H7 (cell line): ENCODE results near the gene PUS7. TPM values are rescaled to one million over a fixed set of nuclear protein-coding genes. Genes with fewer than 3 reads are reported as not detected.
"Not testable (repeated sequence)": the region's sequence is repeated elsewhere in the genome, so short reads cannot be mapped to it uniquely, and the experiment has no call there.

Experiments used
- DNase-seq: peaks from one replicate; pipeline ENCODE4 v3.0.0; 2012
- H3K27me3 ChIP-seq: 2 replicates; pipeline ENCODE4 v1.6.0; 2011; ENCODE audit warnings: mild to moderate bottlenecking, low read length; ENCODE audit not compliant: control insufficient read depth, insufficient read depth
- H3K36me3 ChIP-seq: replicated peaks from 2 replicates; pipeline ENCODE4 v1.5.1; 2011; ENCODE audit warnings: low read length; ENCODE audit not compliant: control insufficient read depth, insufficient read depth
- H3K4me3 ChIP-seq: 2 replicates; pipeline ENCODE4 v1.5.1; 2011; ENCODE audit warnings: low read depth, mild to moderate bottlenecking, control low read depth, low read length, moderate library complexity; ENCODE audit not compliant: insufficient read depth
- total RNA-seq: library from RNA; depleted of rRNA; stranded (reverse); fragments of >200 nt; shearing (Covaris generic); gene quantifications from 2 replicates; pipeline ENCODE4 v1.2.3, GENCODE V29; 2014; rRNA removed

PUS7 gene
- 46.5 and 59.1 TPM in 2 replicates for total RNA-seq

GRCh38 chr7:105521717-105522463 lies at the start of gene PUS7:
Gene PUS7, minus strand, starts transcription at chr7:105522271. Its CDS starts 13,759 bp downstream, at chr7:105508512.
- Histone ChIP-seq H3K4me3 (peak within 1 kb of the TSS; percentile 87), H3K36me3 (peaks cover 1% of the 10 kb centered on the region; the same call in 1 of the 2 replicates), H3K27me3 (no peaks in the 10 kb centered on the region)
- peak; percentile 98 for DNase-seq

GRCh38 chr7:105567821-105568220 lies 45.8 kb upstream of the PUS7 start:
- H3K27me3 ChIP-seq = no peaks in the 10 kb centered on the region
- H3K36me3 ChIP-seq = peaks cover 5% of the 10 kb centered on the region
- no peak for DNase-seq
- no peak overlapping the region for H3K4me3 ChIP-seq

- peaks cover 5% of the 10 kb centered on the region for H3K36me3 ChIP-seq
- no peaks in the 10 kb centered on the region for H3K27me3 ChIP-seq
- DNase-seq = no peak
- H3K4me3 ChIP-seq = no peak overlapping the region
These were observed 45.0 kb upstream of the PUS7 start for GRCh38 chr7:105567024-105567423.

GRCh38 chr7:105565190-105565589 lies 43.1 kb upstream of the PUS7 start:
- Histone ChIP-seq H3K27me3 (no peaks in the 10 kb centered on the region), H3K4me3 (no peak overlapping the region), H3K36me3 (peaks cover 5% of the 10 kb centered on the region)
- DNase-seq = no peak

GRCh38 chr7:105559926-105560325 lies 37.9 kb upstream of the PUS7 start:
- Histone ChIP-seq H3K27me3 (no peaks in the 10 kb centered on the region), H3K36me3 (peaks cover under 1% of the 10 kb centered on the region)
- no peak for DNase-seq

GRCh38 chr7:105538339-105538738 lies 16.3 kb upstream of the PUS7 start:
- no peak for DNase-seq
- Histone ChIP-seq H3K36me3 (peaks cover 12% of the 10 kb centered on the region), H3K27me3 (no peaks in the 10 kb centered on the region), H3K4me3 (no peak overlapping the region)

More at GRCh38 chr7:105559926-105560325, 37.9 kb upstream of the PUS7 start:
- H3K4me3 ChIP-seq = no peak overlapping the region

GRCh38 chr7:105532709-105533460 lies 10.8 kb upstream of the PUS7 start:
- Histone ChIP-seq H3K36me3 (peaks cover 3% of the 10 kb centered on the region; the same call in 1 of the 2 replicates), H3K4me3 (peak overlapping the region; percentile 92), H3K27me3 (no peaks in the 10 kb centered on the region)
- peak; percentile 18 for DNase-seq

GRCh38 chr7:105531792-105532671 lies 10.0 kb upstream of the PUS7 start, which contains the start of gene RINT1:
Gene RINT1, plus strand, starts transcription at chr7:105532201. Its CDS starts 115 bp downstream, at chr7:105532316.
- peaks cover 3% of the 10 kb centered on the region; the same call in 1 of the 2 replicates for H3K36me3 ChIP-seq
- peak within 1 kb of the TSS; percentile 92 for H3K4me3 ChIP-seq
- peak; percentile 93 for DNase-seq
- no peaks in the 10 kb centered on the region for H3K27me3 ChIP-seq

GRCh38 chr7:105530546-105530945 lies 8.5 kb upstream of the PUS7 start:
- Histone ChIP-seq H3K4me3 (no peak overlapping the region), H3K27me3 (no peaks in the 10 kb centered on the region), H3K36me3 (0 out of 2 replicates have a peak, but pooled peaks cover 1% of the 10 kb centered on the region)
- no peak for DNase-seq

GRCh38 chr7:105530126-105530525 lies 8.1 kb upstream of the PUS7 start:
- H3K4me3 ChIP-seq = no peak overlapping the region
- DNase-seq = no peak
- no peaks in the 10 kb centered on the region for H3K27me3 ChIP-seq
- H3K36me3 ChIP-seq = no peaks in the 10 kb centered on the region

- not testable (repeated sequence) for H3K27me3 ChIP-seq, H3K36me3 ChIP-seq, H3K4me3 ChIP-seq, DNase-seq
These were observed 5.7 kb upstream of the PUS7 start for GRCh38 chr7:105527737-105528136.

- Histone ChIP-seq H3K36me3 (no peaks in the 10 kb centered on the region), H3K4me3 (no peak overlapping the region), H3K27me3 (no peaks in the 10 kb centered on the region)
- no peak for DNase-seq
These were observed 2.8 kb upstream of the PUS7 start for GRCh38 chr7:105524840-105525239.

- not testable (repeated sequence) for H3K27me3 ChIP-seq, DNase-seq, H3K36me3 ChIP-seq, H3K4me3 ChIP-seq
These were observed 2.4 kb upstream of the PUS7 start for GRCh38 chr7:105524423-105524822.

- DNase-seq = no peak
- Histone ChIP-seq H3K27me3 (no peaks in the 10 kb centered on the region), H3K4me3 (peak overlapping the region; percentile 87), H3K36me3 (peaks cover 1% of the 10 kb centered on the region)
These were observed 899 bp downstream of the PUS7 start for GRCh38 chr7:105521027-105521716.
